Progenitor cell of endocrine pancreas (in vitro differentiated cells): ENCODE measurements around the gene ADAMTSL2. TPM values are rescaled to one million over a fixed set of nuclear protein-coding genes. Genes with fewer than 3 reads are reported as not detected.

Source experiments
- DNase-seq: peaks from one replicate; pipeline ENCODE4 v3.0.0; 2021; ENCODE audit warnings: low spot score; ENCODE audit not compliant: unreplicated experiment
- H3K27ac Mint-ChIP-seq: 2 replicates; pipeline ENCODE4 v1.8.0; 2021; ENCODE audit warnings: mild to moderate bottlenecking, moderate library complexity, mixed read lengths
- H3K27me3 Mint-ChIP-seq: 2 replicates; pipeline ENCODE4 v1.8.0; 2021; ENCODE audit warnings: mixed read lengths
- H3K36me3 Mint-ChIP-seq: 2 replicates; pipeline ENCODE4 v1.8.0; 2022; ENCODE audit warnings: mixed read lengths; ENCODE audit not compliant: insufficient read depth
- H3K4me1 Mint-ChIP-seq: 2 replicates; pipeline ENCODE4 v1.8.0; 2021; ENCODE audit warnings: low read depth, mixed read lengths
- H3K4me3 Mint-ChIP-seq: 2 replicates; pipeline ENCODE4 v1.8.0; 2021; ENCODE audit warnings: low read depth, mild to moderate bottlenecking, moderate library complexity, mixed read lengths
- H3K9me3 Mint-ChIP-seq: 2 replicates; pipeline ENCODE4 v1.8.0; 2021; ENCODE audit warnings: low read depth, mixed read lengths
- CTCF ChIP-seq: fragments of 200-600 bp; sonication (generic); IDR thresholded peaks from one replicate; pipeline ENCODE4 v1.5.0; 2021; ENCODE audit warnings: antibody characterized with exemption, mild to moderate bottlenecking; ENCODE audit not compliant: unreplicated experiment
- total RNA-seq: library from RNA; stranded (reverse); gene quantifications from 2 replicates; pipeline ENCODE4 v1.2.1, GENCODE V29; 2021

The ADAMTSL2 gene
- total RNA-seq, 1 donor from 2014 or later, result 0.14 TPM

- Mint-ChIP-seq H3K27ac (no peak overlapping the region), H3K27me3 (peaks cover 26% of the 10 kb centered on the region), H3K4me3 (no peak overlapping the region), H3K9me3 (no peaks in the 10 kb centered on the region), H3K36me3 (no peaks in the 10 kb centered on the region), H3K4me1 (peaks cover 9% of the 10 kb centered on the region)
- no peak for TF ChIP-seq CTCF
- no peak for DNase-seq
Measured at GRCh38 chr9:133582501-133583045, 48.1 kb downstream of the ADAMTSL2 start.

- Mint-ChIP-seq H3K36me3 (no peaks in the 10 kb centered on the region), H3K4me1 (peaks cover 9% of the 10 kb centered on the region), H3K27me3 (peaks cover 25% of the 10 kb centered on the region), H3K9me3 (no peaks in the 10 kb centered on the region), H3K4me3 (no peak overlapping the region), H3K27ac (no peak overlapping the region)
- DNase-seq, result no peak
- no peak for TF ChIP-seq CTCF
Measured at GRCh38 chr9:133583111-133583510, 48.6 kb downstream of the ADAMTSL2 start.

GRCh38 chr9:133583586-133583985 lies 49.1 kb downstream of the ADAMTSL2 start:
- H3K27ac Mint-ChIP-seq, result no peak overlapping the region
- H3K9me3 Mint-ChIP-seq, result peaks cover 4% of the 10 kb centered on the region
- no peak for DNase-seq
- H3K36me3 Mint-ChIP-seq, result peaks cover 2% of the 10 kb centered on the region
- H3K27me3 Mint-ChIP-seq, result peaks cover 26% of the 10 kb centered on the region
- H3K4me3 Mint-ChIP-seq, result no peak overlapping the region
- peaks cover 9% of the 10 kb centered on the region for H3K4me1 Mint-ChIP-seq
- no peak for TF ChIP-seq CTCF

- Mint-ChIP-seq H3K36me3 (peaks cover 2% of the 10 kb centered on the region), H3K4me3 (no peak overlapping the region), H3K9me3 (peaks cover 5% of the 10 kb centered on the region), H3K27ac (no peak overlapping the region), H3K4me1 (peaks cover 9% of the 10 kb centered on the region), H3K27me3 (peaks cover 26% of the 10 kb centered on the region)
- DNase-seq, result no peak
- no peak for TF ChIP-seq CTCF
Measured at GRCh38 chr9:133584167-133584558, 49.7 kb downstream of the ADAMTSL2 start.

GRCh38 chr9:133584559-133585476 lies 50.3 kb downstream of the ADAMTSL2 start:
- no peak for TF ChIP-seq CTCF
- Mint-ChIP-seq H3K9me3 (peaks cover 5% of the 10 kb centered on the region), H3K36me3 (peaks cover 2% of the 10 kb centered on the region), H3K27ac (no peak overlapping the region), H3K27me3 (peaks cover 26% of the 10 kb centered on the region), H3K4me1 (peaks cover 9% of the 10 kb centered on the region), H3K4me3 (no peak overlapping the region)
- DNase-seq, result no peak
